Mucosa of descending colon (tissue), 3 donors: ENCODE measurements around the gene CPED1. TPM values are rescaled to one million over a fixed set of nuclear protein-coding genes. Genes with fewer than 3 reads are reported as not detected.
A peak's percentile ranks its signal among the peaks of the same experiment; 100 is the strongest.

Experiments used
- ATAC-seq: fragments of 200-7000 bp; cut with Tn5 transposase; one replicate; pipeline ENCODE4 v1.9.1; 2020; ENCODE audit warnings: mild to moderate bottlenecking, moderate library complexity
- DNase-seq, 3 donors: peaks; one replicate each; pipeline ENCODE4 v3.0.0-alpha.2; 2020
- H3K36me3 ChIP-seq: fragments of 200-600 bp; one replicate; pipeline ENCODE4 v1.8.0; 2021; ENCODE audit warnings: low read depth, mild to moderate bottlenecking
- H3K4me1 ChIP-seq: fragments of 200-600 bp; one replicate; pipeline ENCODE4 v1.8.0; 2021; ENCODE audit warnings: low read depth, mild to moderate bottlenecking
- H3K4me3 ChIP-seq: fragments of 200-600 bp; one replicate; pipeline ENCODE4 v1.8.0; 2021; ENCODE audit warnings: mild to moderate bottlenecking
- H3K9me3 ChIP-seq: fragments of 200-600 bp; one replicate; pipeline ENCODE4 v1.8.0; 2021; ENCODE audit warnings: mild to moderate bottlenecking
- CTCF ChIP-seq: fragments of 200-600 bp; IDR thresholded peaks from one replicate; pipeline ENCODE4 v1.8.0; 2022; ENCODE audit warnings: antibody characterized with exemption, mild to moderate bottlenecking
- intact Hi-C, 2 donors: fragments of 100-400 bp; cut with DNase I in 1 of 2; cut with micrococcal nuclease in 1 of 2; formaldehyde crosslinking; loops; one replicate each; pipeline versions ENCODE4 v1.11.0 to v1.11.1; 2022; cut with DNase I, micrococcal nuclease
- total RNA-seq, 3 donors: library from RNA; stranded (reverse); fragmentation: NEBNext Ultra II Directional in 2 of 3; extraction: Animal tissue kit (Norgen Biotek cat#: 25700) in 2 of 3; gene quantifications; one replicate each; pipeline versions ENCODE4 v1.2.1 to v1.2.4, GENCODE V29; 2021 to 2023
- donor health status: DM: no; HTN: no; CAD: no; lungs with moderate emphysema.
- donor health status: DM: no; HTN: no; CAD: no.
- donor health status: DM: no; HTN: yes; CAD: no.

CPED1 gene
- total RNA-seq, 3 donors from 2014 or later = 6.5 to 67.7 (median 8.8) TPM

- no peaks in the 10 kb centered on the region for H3K36me3 ChIP-seq
- no peak overlapping the region for H3K4me3 ChIP-seq
- intact Hi-C loops = no loop called here
- TF ChIP-seq CTCF = no peak
- no peak for ATAC-seq
- no peaks in the 10 kb centered on the region for H3K9me3 ChIP-seq
- no peak for DNase-seq
- no peaks in the 10 kb centered on the region for H3K4me1 ChIP-seq
These were observed 114.6 kb downstream of the CPED1 start for GRCh38 chr7:121103086-121103485.

- Histone ChIP-seq H3K4me3 (no peak overlapping the region), H3K9me3 (no peaks in the 10 kb centered on the region), H3K4me1 (no peaks in the 10 kb centered on the region), H3K36me3 (no peaks in the 10 kb centered on the region)
- no peak for DNase-seq
- intact Hi-C loops = no loop called here
- no peak for TF ChIP-seq CTCF
- no peak for ATAC-seq
These were observed 115.1 kb downstream of the CPED1 start for GRCh38 chr7:121103579-121103978.

GRCh38 chr7:121105262-121105661, 116.8 kb downstream of the CPED1 start:
- intact Hi-C loops = loop anchor here in 1 of 2 donors (5.0 kb wide), 1 partner anchor 118 kb away; the partner anchor contains the start of gene CPED1
- no peak overlapping the region for H3K4me3 ChIP-seq
- no peaks in the 10 kb centered on the region for H3K4me1 ChIP-seq
- no peak for DNase-seq
- ATAC-seq = no peak
- no peaks in the 10 kb centered on the region for H3K36me3 ChIP-seq
- no peaks in the 10 kb centered on the region for H3K9me3 ChIP-seq
- no peak for TF ChIP-seq CTCF

GRCh38 chr7:121107923-121108498, 119.5 kb downstream of the CPED1 start:
- no peak overlapping the region for H3K4me3 ChIP-seq
- H3K4me1 ChIP-seq = no peaks in the 10 kb centered on the region
- DNase-seq (peak in 1 of 3 donors; percentile 10), ATAC-seq (peak; percentile 77)
- H3K36me3 ChIP-seq = no peaks in the 10 kb centered on the region
- TF ChIP-seq CTCF = peak; percentile 51
- no peaks in the 10 kb centered on the region for H3K9me3 ChIP-seq
- intact Hi-C loops = loop anchor here in 1 of 2 donors (5.0 kb wide), 1 partner anchor 121 kb away; the partner anchor contains the start of gene CPED1

- intact Hi-C loops = loop anchor here in 1 of 2 donors (5.0 kb wide), 1 partner anchor 122 kb away; the partner anchor contains the start of gene CPED1
- TF ChIP-seq CTCF = no peak
These were observed 120.6 kb downstream of the CPED1 start for GRCh38 chr7:121109145-121109544.

More at GRCh38 chr7:121109145-121109544, 120.6 kb downstream of the CPED1 start:
- no peak for ATAC-seq
- Histone ChIP-seq H3K9me3 (no peaks in the 10 kb centered on the region), H3K36me3 (no peaks in the 10 kb centered on the region), H3K4me3 (no peak overlapping the region), H3K4me1 (no peaks in the 10 kb centered on the region)
- DNase-seq = no peak
